ENCODE data around the gene ZCCHC9.

DNA sequence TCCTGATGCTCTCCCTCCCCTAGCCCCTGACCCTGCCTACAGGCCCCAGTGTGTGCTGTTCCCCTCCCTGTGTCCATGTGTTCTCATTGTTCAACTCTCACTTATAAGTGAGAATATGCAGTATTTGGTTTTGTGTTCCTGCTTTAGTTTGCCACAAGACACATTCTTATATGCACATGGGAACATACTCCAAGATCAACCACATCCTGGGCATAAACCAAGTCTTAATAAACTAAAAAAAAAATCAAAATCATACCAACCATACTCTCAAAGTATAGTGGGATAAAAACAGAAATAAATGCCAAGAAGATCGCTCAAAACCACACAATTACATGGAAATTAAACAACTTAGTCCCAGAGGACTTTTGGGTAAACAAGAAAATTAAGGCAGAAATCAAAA, 11.2 kb upstream of the ZCCHC9 start:
- TF ChIP-seq, protein P1, sequence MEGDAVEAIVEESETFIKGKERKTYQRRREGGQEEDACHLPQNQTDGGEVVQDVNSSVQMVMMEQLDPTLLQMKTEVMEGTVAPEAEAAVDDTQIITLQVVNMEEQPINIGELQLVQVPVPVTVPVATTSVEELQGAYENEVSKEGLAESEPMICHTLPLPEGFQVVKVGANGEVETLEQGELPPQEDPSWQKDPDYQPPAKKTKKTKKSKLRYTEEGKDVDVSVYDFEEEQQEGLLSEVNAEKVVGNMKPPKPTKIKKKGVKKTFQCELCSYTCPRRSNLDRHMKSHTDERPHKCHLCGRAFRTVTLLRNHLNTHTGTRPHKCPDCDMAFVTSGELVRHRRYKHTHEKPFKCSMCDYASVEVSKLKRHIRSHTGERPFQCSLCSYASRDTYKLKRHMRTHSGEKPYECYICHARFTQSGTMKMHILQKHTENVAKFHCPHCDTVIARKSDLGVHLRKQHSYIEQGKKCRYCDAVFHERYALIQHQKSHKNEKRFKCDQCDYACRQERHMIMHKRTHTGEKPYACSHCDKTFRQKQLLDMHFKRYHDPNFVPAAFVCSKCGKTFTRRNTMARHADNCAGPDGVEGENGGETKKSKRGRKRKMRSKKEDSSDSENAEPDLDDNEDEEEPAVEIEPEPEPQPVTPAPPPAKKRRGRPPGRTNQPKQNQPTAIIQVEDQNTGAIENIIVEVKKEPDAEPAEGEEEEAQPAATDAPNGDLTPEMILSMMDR (IDR thresholded peaks at IDR 0.05), result no peak
- no peak for TF ChIP-seq POLR2A (IDR thresholded peaks at IDR 0.05)

Measured in uterus (tissue), 2 donors.